ENCODE data around the gene CLDN9.

Gene CLDN9

DNA sequence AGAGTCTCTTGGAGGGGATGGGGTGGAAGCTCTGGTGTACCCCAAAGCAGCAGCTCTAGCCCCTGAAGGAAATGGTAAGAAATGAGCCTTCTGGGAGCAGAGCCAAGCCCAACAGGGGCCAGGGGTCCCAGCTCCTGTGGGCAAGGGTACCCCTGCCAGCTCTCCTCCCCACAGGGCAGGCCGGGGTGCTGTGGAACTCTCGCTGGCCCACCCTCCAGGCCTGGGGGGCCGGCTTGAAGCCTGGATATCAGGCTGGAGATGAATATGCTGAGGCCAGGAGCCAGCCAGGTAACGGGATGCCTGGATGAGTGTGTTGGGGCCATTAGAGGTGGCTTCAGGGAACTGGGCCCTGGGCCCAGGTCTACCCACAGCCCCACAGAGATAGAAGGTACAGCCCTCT lies 12.2 kb upstream of the CLDN9 start:
- H3K27me3 ChIP-seq: peaks cover 0 to 60% of the 10 kb centered on the region in 2 donors

DNA sequence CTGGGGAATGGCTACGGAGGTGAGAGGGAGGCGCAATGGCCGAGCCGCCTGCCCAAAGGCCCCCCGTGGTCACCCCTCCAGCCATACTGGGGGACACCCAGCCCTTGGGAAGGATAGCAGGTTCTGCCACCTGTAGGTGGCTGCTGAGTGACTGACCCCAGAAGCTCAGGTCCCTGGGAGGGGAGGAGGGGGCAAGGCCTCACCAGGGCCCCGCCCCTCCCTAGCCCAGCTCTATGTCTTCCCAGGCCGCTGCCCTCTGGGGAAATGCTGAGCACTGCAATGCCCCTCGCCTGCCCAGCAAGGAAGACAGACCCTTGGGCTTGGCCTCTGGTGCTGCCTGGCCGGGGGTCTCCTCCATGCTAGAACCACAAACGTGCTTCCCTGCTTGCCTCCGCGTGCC lies 11.4 kb upstream of the CLDN9 start:
- intact Hi-C loops (cut with DNase I; ENCODE audit: low total_unique reads): no loop called here
- TF ChIP-seq, protein P1, sequence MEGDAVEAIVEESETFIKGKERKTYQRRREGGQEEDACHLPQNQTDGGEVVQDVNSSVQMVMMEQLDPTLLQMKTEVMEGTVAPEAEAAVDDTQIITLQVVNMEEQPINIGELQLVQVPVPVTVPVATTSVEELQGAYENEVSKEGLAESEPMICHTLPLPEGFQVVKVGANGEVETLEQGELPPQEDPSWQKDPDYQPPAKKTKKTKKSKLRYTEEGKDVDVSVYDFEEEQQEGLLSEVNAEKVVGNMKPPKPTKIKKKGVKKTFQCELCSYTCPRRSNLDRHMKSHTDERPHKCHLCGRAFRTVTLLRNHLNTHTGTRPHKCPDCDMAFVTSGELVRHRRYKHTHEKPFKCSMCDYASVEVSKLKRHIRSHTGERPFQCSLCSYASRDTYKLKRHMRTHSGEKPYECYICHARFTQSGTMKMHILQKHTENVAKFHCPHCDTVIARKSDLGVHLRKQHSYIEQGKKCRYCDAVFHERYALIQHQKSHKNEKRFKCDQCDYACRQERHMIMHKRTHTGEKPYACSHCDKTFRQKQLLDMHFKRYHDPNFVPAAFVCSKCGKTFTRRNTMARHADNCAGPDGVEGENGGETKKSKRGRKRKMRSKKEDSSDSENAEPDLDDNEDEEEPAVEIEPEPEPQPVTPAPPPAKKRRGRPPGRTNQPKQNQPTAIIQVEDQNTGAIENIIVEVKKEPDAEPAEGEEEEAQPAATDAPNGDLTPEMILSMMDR (IDR thresholded peaks at IDR 0.05): no peak
- no peak overlapping the region for H3K4me3 ChIP-seq
- H3K27ac ChIP-seq: no peak overlapping the region
- peaks cover 0 to 5% (median 4%) of the 10 kb centered on the region in 4 donors for H3K4me1 ChIP-seq
- no peaks in the 10 kb centered on the region for H3K9me3 ChIP-seq
- peaks cover 0 to 61% of the 10 kb centered on the region in 2 donors for H3K27me3 ChIP-seq
- DNase-seq: no peak
- no peaks in the 10 kb centered on the region for H3K36me3 ChIP-seq

More for the DNA sequence above, 12.2 kb upstream of the CLDN9 start:
- Histone ChIP-seq H3K9me3 (no peaks in the 10 kb centered on the region), H3K4me1 (peaks cover 0 to 5% (median 4%) of the 10 kb centered on the region in 4 donors), H3K36me3 (no peaks in the 10 kb centered on the region), H3K27ac (no peak overlapping the region), H3K4me3 (no peak overlapping the region)
- TF ChIP-seq, protein P1 (IDR thresholded peaks at IDR 0.05): no peak
- intact Hi-C loops (cut with DNase I; ENCODE audit: low total_unique reads): no loop called here
- no peak for DNase-seq

DNA sequence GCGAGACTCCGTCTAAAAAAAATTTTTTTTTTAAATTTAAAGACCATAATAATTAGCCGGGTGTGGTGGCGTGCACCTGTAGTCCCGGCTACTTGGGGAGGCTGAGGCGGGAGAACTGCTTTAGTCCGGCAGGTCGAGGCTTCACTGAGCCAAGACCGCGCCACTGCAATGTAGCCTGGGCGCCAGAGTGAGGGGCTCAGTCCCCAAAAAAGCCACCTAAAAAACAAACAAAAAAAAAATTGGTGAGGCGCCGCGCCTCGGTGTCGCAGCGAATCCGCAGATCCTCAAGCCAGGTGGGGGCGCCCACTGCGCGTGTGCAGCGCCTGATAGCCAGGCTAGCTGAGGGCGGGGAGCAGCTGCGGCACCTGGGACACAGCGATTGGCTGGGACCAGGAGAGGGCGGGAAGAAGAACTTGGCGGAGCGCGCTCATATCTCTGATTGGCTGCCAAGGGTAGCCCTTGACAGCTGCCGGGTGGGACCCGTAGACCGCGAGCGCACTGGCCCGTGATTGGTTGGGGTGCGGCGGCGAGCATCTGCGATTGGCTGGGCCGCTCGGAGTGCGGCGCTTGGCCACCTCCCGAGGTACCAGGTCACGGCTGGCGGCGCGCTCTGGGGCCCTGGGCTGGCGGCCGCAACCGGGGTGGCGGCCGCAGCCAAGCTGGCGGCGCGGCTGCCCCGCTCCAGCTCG lies 9.0 kb upstream of the CLDN9 start:
- TF ChIP-seq, protein P1 (IDR thresholded peaks at IDR 0.05): peak; percentile 40 to 51
- H3K27me3 ChIP-seq: peaks cover 0 to 64% of the 10 kb centered on the region in 2 donors
- intact Hi-C loops (cut with DNase I; ENCODE audit: low total_unique reads): loop anchor here (2.0 kb wide), 1 partner anchor 25 kb away; no protein-coding TSS in a partner anchor
- no peaks in the 10 kb centered on the region for H3K9me3 ChIP-seq
- peaks cover 0 to 5% (median 4%) of the 10 kb centered on the region in 4 donors for H3K4me1 ChIP-seq
- peak overlapping the region; percentile 19 to 35 for H3K4me3 ChIP-seq
- H3K36me3 ChIP-seq: no peaks in the 10 kb centered on the region
- no peak overlapping the region for H3K27ac ChIP-seq
- DNase-seq: peak; percentile 91 to 97

DNA sequence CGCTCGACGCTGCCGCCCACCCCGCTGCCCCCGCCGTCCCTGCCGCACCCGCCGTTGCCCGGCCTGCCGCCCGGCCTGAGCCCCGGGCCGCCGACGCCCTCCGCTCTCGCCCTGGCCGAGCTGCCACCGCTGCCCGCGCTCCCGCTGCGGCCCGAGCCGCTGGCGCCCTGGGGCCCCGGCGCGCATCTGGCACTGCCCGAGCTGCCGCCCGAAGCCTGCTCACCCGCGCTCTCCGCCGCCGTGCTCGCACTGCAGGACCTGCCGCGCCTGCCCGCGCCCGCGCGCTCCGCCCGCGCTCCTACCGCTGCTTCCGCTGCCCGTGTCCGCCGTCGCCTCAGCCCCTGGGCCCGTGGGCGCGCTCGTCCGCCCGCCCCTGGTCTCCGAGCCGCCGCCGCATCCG lies 8.4 kb upstream of the CLDN9 start:
- intact Hi-C loops (cut with DNase I; ENCODE audit: low total_unique reads): no loop called here
- Histone ChIP-seq H3K27me3 (peaks cover 0 to 65% of the 10 kb centered on the region in 2 donors), H3K4me3 (peak overlapping the region; percentile 19 to 35), H3K9me3 (no peaks in the 10 kb centered on the region), H3K36me3 (no peaks in the 10 kb centered on the region), H3K27ac (no peak overlapping the region), H3K4me1 (peaks cover 0 to 5% (median 4%) of the 10 kb centered on the region in 4 donors)
- DNase-seq: no peak
- TF ChIP-seq, protein P1 (IDR thresholded peaks at IDR 0.05): no peak

DNA sequence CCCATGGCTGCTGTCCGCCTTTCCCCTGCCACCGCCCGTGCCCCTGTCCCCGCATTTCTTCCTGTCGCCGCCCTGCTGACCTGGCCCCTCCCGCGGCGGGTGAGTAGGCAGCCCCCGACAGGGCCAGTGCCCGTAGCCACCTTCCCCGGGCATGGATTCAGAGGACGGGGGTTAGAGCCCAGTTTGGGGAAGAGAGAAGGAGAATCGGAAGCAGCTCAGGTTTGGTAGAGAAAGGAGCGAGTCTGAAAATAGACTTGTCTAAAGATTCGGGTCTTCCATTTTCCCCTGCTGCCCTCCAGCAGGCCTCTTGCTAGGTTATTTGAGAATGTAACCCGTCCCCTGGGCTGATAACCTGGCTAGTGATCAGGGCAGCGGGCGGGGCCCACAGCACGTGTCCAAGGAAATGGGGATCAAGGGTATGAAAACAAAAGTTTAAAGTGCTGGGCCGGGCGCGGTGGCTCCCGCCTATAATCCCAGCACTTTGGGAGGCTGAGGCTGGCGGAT lies 7.9 kb upstream of the CLDN9 start:
- peak overlapping the region in 1 of 2 donors; percentile 5 for H3K4me3 ChIP-seq
- peaks cover 0 to 68% of the 10 kb centered on the region in 2 donors for H3K27me3 ChIP-seq
- no peaks in the 10 kb centered on the region for H3K36me3 ChIP-seq
- H3K9me3 ChIP-seq: no peaks in the 10 kb centered on the region
- no peak overlapping the region for H3K27ac ChIP-seq
- TF ChIP-seq, protein P1 (IDR thresholded peaks at IDR 0.05): no peak
- no peak for DNase-seq
- intact Hi-C loops (cut with DNase I; ENCODE audit: low total_unique reads): no loop called here
- H3K4me1 ChIP-seq: peaks cover 0 to 5% (median 4%) of the 10 kb centered on the region in 4 donors
